Putamen (tissue), 1 donor: ENCODE measurements around the gene COL27A1.

Experiments
- DNase-seq: peaks from one replicate; pipeline ENCODE4 v3.0.0-alpha.2; 2016; ENCODE audit warnings: low spot score

The COL27A1 gene

DNA sequence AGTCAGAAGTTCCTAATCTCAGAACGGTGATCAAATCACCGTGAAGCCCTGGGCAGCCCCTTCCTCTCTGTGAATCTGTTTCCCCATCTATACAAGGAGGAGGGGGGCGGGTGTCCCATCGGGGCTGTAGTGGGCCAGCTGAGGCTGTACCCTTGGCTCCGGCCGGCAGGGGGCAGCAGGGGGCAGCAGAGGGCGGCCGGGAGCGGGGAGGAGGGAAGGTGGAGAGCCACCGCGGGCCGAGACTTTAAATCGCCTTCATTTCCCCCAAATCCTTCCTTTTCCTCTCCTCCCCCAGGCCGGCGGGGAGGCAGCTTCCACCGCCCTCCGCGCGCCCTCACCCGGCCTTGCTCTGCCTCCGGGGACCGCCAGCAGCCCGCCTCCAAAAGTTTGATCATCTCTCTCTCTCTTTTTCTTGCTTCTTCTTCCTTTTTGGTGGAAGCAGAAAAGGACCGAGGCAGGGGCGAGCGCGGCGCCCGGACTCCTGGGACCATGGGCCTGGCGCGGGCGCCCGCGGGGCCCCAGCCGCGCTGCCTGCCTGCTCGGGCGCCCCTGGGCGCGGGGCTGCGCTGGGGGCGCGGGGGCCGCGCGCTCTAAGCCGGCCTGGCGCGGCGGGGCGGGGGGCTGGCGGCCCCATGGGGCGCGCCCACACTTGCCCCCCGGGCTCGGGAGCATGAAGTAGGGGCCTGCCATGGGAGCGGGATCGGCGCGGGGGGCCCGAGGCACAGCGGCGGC is at the start of gene COL27A1:
Gene COL27A1 (plus strand): TSS at position 275 of the 732 bp plus-strand sequence. CDS start 414 bp downstream, at position 689.
- peak; percentile 45 for DNase-seq

DNA sequence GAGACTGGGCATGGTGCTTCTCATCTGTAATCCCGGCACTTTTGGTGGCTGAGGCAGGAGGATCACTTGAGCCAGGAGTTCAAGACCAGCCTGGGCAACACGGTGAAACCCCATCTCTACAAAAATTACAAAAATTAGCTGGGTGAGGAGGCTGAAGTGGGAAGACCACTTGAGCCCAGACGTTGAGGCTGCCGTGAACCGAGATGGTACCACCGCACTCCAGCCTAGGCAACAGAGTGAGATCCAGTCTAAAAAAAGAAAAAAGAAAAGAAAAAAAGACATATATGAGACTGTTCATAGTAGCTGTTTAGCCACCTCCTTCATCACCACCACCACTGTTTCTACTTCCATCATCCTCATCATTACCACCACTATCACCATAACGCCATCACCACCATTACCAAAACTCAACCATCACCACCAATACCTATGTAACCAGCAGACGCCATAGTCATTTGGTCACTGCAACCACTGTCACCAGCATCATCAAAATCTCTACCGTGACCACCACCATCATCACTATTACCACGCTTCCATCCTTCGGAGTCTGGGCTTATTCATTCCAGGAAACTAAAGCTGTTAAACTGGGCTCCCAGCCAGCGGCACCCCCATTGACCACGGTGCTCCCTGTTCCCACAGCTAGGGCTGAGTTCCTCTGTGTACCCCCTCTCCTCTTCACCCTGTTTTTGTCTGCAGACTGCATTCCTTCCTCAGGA is 47.9 kb upstream of the COL27A1 start:
- no peak for DNase-seq

DNA sequence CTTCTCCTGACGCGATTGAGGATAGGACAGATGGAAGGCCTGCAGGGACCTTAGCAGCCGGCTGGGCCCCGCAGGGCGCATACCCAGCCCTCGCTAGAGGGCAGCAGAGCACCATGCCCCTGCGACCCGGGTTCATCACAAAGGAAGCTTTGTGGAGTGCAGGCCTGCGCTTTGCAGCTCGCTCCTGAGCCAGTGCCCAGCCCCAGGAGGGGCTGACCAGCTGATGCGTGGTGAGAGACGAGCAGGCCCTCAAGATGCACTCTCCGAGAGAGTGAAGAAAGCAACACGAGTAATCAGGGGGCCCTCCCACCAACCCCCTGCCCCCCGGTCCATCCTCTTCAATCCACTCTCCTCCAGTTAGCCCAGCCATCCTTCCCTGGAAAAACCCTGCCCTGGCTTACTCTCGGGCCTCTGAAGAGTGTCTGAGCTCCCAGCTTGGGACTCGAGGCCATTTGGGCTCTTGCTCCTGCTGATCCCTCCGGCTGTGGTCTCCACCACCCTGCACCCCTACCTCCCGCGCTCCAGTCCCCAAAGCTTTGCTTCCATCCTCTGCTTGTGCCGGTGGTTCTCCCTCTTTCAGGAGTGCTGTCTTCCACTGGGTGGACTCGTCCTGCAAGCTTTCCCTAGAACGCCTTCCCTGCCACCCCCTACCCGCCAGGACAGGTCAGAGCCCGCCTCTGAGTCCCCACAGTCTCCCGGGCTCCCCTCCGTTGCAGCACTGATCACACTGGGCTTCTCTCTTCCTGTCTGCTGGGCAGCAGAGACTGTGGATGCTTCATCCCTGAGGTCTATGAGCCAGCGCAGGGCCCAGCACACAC is 47.1 kb upstream of the COL27A1 start:
- DNase-seq, result peak; percentile 79

DNA sequence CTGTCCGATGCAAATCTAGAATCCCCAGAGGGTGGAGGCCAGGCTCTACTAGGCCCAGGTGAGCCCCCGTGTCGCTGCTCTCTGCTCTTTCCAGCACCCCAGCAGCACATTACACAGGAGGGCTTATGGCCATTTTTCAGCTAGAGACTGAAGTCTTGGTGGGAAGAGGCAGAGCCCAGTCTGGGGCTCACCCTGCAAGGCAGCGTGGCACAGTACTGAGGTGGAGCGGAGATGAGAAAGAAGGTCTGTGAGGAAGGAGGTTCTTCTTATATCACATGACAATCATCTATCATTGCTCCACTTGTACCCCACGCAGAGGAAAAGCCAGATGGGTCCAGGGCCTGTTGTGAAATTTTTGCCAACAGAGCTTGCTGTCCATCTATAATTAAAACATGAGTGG is 46.2 kb upstream of the COL27A1 start:
- no peak for DNase-seq

DNA sequence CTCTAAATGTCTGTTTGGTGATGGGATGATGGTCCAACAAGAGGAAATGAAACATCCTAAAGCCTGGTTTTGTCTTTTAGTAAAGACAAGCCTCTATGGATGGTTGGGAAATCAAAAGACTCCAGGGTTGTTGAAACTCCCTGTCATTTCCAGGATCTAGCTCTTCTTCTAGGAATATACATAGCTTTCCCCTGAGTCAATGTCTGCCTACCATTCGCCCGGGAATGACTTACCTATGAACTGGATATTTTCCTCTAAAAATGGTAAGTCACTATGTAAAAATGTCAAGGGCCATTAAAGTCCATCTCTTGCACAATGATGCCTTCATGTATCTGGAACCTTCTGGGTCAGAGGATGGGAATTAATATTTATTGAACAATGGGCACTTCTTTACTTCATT is 45.2 kb upstream of the COL27A1 start:
- no peak for DNase-seq

DNA sequence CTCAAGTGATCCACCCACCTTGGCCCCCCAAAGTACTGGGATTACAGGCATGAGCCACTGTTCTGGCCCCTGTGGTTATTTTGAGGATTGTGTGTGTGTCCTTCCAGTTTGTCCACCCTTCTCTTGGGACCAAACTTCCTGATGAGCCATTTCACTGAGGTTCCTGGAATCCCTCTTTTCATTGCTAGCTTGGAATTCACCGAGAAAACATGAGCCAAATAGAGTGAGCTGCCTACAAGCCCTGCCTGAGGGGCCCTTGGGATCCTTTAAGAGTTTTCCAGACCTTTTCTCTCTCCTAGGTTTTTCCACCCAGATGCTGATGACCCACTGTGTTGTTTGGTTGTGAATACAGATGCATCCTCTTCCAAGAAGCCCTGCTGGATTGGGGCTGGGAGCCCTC is 43.0 kb upstream of the COL27A1 start:
- DNase-seq, result no peak

DNA sequence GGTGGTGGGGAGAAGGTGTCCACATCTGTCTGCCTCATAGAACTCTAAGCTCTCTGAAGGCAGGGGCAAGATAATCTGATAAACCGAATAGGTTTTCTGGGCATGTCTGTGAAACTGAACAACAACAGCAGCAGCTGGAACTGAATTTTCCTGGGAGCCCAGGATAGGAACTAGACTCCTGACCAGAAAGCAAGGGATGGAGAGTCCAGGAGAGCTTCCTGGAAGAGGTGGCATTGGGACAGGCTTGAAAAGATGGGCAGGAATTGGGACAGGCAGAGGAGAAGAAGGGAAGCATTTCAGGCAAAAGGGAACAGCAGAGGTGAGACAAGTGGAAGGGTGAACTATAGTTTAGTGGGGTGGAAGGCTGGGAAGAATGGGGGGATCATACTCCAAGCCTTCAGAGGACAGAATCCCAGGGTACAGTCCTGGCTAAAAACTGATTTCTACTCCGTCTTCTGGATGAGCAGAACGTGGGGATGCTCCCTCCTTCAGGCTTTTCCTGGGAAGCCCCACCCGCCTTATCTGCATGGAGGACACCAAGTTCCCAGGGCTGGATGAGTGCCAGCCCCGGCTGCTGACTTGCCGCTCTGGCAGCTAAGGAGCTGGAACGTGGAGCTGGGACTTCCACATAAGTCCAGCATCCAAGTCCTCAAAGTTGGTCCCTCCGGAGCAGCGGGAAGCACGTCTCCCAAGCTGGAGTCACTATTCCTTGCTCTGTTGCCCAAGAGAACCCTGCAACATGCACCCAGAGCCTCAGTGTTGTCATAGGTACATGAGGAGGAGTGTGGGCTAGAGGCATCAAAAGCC is 42.4 kb upstream of the COL27A1 start:
- peak; percentile 11 for DNase-seq

DNA sequence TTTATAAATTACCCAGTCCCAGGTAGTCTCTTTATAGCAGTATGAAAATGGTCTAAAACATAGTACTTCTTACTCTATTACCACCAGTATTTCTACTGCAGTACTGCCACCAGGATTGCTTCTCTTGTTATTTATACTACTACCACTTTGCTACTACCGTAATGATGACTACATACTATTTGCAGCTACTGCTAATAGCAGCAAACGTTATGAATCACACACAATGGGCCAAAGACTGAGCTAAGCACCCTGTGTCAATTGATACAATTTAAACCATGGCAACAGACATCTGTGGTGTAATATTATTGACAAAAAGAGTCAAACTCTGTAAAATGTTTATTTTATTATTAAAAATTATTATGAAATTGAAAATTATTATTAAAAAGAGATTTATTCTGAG is 41.0 kb upstream of the COL27A1 start:
- DNase-seq, result no peak

DNA sequence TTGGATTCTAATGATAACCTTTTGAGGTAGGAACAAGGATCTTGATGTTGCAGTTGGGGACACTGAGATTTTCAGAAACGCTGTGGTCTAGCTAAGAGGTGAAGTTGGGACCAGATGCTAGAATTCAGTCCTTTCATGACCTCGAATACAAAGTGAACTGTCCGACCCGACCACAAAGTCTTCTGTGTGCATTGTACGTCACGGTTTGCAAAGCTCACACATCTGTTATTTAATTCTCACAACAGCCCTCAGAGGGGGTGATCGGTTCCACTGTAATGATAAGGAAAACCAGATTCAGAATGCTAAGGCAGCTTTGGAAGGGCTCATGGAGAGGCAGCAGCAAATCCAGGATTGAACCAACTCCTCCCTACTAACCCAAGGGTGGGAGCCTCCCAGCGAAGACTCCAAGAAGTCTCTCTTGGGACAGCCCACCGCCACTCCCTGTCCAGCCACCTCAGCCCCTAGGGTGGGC is 39.6 kb upstream of the COL27A1 start:
- no peak for DNase-seq

DNA sequence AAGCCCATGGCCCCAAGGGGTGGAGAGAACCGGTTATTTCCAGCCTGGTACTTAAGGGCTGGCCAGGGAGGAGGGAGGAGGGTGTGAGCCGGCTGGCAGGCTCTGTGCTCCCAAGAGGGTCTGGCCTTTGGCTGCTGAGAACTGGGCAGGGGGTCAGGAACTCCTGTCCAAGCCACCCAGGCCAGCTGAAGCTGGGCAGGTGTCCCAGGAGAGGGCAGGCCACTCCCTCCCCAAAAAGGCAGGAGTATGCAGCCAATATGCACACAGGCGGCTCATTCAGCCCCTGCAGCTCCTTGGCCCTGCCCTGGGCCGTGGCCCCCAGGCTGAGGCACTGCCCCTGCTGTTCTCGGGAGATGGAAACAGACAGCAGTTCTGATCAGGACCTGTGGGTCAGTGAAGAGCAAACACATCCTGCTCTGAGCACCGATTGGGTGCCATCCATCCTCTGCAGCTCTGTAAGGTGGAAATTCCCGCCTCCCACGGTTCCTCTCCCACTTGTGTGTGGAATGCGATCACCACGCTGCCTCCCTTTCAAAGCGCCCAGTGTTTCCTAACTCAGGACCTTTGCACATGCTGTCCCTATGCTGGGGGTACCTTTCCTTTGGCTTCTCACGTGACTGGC is 39.1 kb upstream of the COL27A1 start:
- DNase-seq, result peak; percentile 14

DNA sequence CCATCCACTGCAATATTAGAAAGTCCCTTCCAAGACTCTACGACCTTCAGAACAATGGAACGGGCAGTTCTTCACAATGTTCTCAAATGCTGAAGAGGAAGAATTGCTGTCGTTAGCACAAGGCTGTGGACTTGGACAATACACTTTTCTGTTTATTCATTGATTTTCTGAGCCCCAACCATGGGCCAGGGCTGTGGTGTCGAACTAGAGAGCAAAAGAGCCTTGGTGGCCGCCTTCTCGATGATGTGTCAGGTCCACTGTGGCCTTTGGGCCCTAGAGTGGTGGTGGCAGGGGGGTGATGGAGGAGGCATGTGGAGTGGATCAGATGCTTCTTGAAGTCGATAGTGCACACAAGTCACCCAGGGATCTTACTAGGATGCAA is 37.7 kb upstream of the COL27A1 start:
- no peak for DNase-seq

DNA sequence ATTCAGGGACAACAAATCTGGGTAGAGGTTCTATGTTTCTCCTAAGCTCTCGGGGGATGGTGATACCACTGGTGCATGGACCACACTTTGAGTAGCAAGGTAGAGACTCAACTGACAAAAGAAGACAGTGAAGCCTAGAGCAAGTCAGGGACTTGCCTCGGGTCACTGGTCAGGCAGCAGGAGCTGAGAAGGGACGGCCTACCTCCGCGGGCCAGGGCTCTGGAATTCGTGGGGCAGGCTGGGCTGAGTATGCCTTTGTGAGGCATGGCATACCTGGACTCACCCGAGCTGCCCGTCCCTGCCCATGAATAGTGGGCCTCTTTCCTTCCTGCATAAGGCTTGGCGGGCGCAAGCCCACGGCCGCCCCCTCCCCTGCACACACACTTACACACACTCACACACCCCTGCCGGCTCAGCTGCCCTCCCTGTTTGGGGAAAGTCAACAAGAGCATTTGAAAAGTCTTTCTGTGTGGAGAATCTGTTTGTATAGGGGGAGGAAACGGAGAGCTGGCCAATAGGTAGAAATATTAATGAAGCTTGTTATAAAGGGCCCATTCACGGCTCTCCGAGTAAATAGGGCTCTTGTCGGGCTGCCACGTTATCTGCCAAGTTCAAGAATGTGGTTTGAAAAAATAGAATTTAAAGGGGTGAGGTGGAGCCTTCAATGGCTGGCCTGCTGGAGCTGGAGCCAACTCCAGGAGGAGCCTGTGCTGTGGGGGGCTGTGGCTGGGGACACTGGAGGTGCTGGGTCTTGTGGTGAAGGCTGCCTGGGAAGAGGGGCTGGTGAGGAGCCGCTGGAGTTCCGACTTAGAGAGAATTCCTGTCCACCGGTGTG is 37.1 kb upstream of the COL27A1 start:
- DNase-seq, result peak; percentile 16

DNA sequence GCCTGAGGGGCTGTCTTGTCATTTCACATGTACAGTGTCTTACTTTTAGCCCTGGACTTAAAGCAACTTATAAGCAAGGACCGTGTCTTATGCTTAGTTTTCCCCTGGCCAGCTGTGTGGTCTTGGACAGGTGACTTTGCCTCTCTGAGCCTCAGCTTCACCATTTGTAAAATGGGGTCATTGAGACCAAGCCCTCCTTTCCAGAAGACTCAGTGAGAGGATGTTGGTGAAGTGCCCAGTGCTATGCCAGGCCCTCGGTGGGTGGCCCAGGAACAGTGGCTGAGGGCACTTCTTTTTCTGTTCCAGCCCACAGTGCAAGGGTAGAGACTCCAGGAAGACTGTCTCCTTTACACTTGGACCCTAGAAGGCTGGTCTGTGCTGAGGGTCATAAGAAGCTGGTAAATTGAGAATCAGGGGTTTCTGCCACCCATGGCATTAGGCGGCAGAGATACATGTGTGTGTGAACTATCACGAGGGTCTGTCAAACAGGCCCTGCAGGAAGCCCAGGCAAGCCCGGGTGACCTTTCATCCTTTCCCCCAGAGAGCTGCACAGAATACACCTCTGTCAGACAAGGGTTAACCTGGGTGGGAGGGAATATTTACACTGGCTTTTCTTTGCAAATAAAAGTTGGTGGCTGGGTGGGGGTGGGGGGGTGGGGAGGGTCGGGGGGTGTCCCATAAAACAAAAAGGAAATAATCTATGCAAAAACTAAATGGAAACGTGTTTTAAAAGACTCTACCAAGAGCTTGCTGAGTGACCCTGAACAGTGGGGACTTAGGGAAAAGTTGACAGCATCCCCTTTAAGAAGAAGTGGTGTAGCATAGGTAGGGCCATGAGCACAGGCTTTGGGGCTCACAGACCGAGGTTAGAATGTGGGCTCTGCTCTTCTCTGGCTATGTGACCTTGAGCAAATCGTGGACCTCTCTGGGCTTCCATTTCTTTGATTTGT is 35.8 kb upstream of the COL27A1 start:
- no peak for DNase-seq

DNA sequence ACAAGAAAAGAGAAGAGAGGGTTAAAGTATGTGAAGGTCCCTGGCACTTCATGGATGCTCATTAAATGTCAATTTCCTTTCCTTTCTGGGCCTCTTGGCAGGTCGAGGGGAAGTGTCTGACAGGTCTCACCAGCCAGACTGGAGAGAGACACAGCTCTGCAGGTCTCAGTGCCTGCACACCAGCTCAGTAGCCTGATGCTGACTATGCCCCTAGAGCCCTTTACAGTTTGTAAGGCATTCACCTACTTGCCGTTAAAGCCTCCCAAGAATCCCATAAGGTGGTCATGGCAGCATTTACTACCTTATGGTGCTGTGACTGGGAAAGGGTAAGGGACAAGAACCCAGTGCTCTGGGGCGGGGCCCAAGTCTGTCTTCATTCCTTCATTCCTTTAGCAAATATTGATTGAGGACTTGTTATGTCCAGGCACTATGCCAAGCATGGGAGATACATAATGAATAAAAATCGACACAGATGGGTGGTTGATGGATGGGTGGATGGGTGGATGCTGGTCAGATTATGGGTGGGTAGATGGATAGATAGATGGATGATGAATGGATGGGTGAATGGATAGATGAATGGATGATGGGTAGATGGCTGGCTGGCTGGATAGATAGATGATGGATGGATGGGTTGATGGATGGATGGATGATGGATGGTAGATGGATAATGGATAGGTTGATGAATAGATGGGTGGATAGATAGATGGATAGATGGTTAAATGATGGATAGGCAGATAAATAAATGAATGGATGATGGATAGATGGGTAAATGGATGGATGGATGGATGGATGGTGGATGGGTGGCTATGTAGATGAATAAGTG is 34.9 kb upstream of the COL27A1 start:
- DNase-seq, result no peak

DNA sequence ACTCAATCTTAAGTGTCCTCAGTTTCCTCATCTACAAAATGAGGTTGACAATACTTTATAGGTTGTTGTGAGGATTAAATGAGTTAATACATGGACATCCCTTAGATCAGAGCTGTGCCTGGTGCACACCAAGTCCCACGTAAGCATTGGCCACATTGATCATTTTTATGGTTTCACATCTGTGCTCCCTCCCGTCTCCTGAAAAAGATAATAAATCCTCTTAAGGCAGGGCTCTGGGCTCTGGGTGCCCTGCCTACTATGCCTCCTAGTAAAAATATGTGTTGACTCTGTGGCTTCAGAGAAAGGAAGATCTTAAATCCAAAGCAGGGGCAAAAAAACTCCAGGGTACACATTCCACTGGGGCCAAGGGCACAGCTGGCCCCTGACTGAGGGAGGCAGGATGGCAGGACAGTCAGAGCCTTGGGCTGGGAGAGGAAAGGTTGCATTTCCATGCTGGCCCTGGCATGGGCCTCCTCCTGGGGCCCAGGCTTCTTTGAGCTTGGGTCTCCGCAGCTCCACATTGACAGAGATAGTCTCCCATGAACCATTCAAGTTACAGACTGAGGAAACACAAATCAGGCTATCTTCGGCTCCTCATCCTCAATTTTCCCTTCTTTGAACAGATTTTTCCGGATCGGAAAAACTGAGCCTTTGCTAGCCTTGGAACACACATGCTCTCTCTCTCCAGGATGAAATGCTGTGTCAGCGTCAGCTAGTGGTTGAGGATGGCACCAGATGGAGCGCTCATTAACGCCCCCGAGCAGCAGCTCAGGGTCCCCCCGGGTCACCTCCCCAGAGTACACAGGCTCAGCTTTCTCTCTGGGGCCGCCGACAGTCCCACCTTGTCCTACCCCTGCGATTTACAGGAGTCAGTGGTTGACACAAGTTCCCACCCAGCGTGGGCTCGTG is 33.9 kb upstream of the COL27A1 start:
- no peak for DNase-seq

DNA sequence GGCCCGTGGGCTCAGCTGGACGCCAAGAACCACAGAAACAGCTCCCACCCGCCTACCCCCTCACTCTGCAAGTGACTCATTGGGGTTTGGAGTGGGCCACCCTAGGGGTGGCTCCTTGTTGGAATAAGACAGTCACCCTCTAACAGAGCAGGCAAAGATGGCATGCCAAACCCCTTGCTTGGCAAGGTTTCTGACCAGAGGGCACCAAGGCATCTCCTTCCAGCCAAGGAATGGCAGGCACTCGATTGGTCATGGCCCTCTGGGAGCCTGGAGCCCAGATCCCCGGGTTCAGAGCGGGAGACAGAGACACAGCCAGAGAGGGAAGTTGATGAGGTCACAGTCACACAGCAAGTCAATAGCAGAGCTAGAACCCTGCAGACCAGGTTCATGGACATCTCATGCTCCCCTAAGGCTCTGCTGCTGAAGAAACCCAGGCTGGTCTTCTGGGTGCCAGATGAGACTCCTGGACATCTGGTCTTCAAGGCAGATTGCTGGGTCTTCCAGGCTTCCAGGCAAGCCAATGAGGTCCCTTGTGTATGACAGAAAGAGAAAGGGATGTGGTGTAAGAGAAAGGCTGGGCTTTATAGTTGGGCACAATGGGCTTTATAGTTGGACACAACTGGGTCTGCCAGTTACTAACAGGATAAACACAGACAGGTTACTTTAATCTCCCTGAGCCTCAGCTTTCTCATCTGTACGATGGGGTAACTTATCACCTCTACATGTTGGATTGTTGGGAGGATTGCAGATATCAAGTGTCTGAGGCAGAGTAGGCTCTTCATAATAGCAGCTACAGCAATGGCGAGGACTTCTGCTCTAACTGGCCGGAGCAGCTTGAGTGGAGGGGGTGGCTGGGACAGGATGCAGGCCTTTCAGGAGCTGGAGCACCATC is 33.0 kb upstream of the COL27A1 start:
- no peak for DNase-seq
